ENCODE measurements around the gene MRPL36.

DNA sequence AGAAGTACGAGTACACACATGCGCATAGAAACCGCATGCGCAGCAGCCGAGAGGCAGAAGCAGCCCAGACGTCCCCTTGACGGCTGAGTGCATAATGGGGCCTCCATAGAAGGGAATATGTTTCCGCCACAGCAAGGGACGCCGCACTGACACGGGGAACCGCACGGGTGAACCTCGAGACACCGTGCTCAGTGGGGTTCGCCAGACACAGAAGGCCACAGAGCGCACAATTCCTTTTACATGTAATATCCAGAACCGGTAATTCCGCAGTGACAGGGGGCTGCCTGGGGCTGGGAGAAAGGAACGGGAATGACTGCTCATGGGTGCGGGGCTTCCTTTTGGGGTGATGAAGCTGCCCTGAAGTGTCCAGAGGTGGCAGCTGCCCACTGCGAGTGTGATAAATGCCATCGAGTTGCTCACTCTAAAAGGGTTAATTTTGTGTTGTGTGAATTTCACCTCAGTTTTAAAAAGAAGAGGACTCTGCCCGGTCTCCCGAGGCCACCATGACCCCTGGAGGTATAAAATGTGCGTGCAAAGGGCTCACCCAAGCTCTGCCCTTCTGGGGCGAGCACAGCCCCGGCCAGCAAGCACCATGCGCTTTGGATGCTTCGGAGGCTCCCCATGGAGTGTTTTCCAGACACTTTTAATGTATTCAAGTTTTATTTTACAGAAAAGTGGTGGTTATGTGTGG is 29.7 kb downstream of the MRPL36 start:
- TF ChIP-seq, protein P1, sequence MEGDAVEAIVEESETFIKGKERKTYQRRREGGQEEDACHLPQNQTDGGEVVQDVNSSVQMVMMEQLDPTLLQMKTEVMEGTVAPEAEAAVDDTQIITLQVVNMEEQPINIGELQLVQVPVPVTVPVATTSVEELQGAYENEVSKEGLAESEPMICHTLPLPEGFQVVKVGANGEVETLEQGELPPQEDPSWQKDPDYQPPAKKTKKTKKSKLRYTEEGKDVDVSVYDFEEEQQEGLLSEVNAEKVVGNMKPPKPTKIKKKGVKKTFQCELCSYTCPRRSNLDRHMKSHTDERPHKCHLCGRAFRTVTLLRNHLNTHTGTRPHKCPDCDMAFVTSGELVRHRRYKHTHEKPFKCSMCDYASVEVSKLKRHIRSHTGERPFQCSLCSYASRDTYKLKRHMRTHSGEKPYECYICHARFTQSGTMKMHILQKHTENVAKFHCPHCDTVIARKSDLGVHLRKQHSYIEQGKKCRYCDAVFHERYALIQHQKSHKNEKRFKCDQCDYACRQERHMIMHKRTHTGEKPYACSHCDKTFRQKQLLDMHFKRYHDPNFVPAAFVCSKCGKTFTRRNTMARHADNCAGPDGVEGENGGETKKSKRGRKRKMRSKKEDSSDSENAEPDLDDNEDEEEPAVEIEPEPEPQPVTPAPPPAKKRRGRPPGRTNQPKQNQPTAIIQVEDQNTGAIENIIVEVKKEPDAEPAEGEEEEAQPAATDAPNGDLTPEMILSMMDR (IDR thresholded peaks at IDR 0.05; ENCODE audit: low read depth, low read length): no peak
- no peak for TF ChIP-seq EZH2phosphoT487 (IDR thresholded peaks at IDR 0.05; ENCODE audit: low read depth)

Data from OCI-LY3 (cell line).